Heart right ventricle (tissue), 16 donors: Measurements from ENCODE around the gene OR13C8. TPM values are rescaled to one million over a fixed set of nuclear protein-coding genes. Genes with fewer than 3 reads are reported as not detected.
"Not testable (repeated sequence)": the region's sequence is repeated elsewhere in the genome, so short reads cannot be mapped to it uniquely, and the experiment has no call there.

Experiments
- ATAC-seq, 8 donors: fragments of 200-7000 bp; cut with Tn5 transposase; one replicate each; pipeline ENCODE4 v1.9.1; 2020; ENCODE audit warnings: mild to moderate bottlenecking in 8 of 8, moderate library complexity in 8 of 8, moderate number of reproducible peaks in 1 of 8
- DNase-seq, 2 donors: peaks; one replicate each; pipeline ENCODE4 v3.0.0-alpha.2; 2020
- H3K27ac ChIP-seq, 10 donors: fragments of 200-600 bp; sonication (generic) in 2 of 10; one replicate each; pipeline versions ENCODE4 v1.5.0 to v1.8.0; 2020 to 2022; ENCODE audit warnings: mild to moderate bottlenecking in 3 of 10
- H3K27me3 ChIP-seq, 7 donors: fragments of 200-600 bp; one replicate each; pipeline ENCODE4 v1.8.0; 2021 to 2022; ENCODE audit warnings: mild to moderate bottlenecking in 2 of 7
- H3K36me3 ChIP-seq, 9 donors: fragments of 200-600 bp; sonication (generic) in 1 of 9; one replicate each; pipeline versions ENCODE4 v1.5.0 to v1.8.0; 2020 to 2022; ENCODE audit warnings: mild to moderate bottlenecking in 2 of 9
- H3K4me1 ChIP-seq, 9 donors: fragments of 200-600 bp; sonication (generic) in 1 of 9; one replicate each; pipeline versions ENCODE4 v1.5.0 to v1.8.0; 2020 to 2022; ENCODE audit warnings: mild to moderate bottlenecking in 4 of 9
- H3K4me3 ChIP-seq, 10 donors: fragments of 200-600 bp; sonication (generic) in 2 of 10; one replicate each; pipeline versions ENCODE4 v1.5.0 to v1.8.0; 2020 to 2022; ENCODE audit warnings: mild to moderate bottlenecking in 7 of 10, moderate library complexity in 2 of 10
- H3K9me3 ChIP-seq, 11 donors: fragments of 200-600 bp in 10 of 11; sonication (generic) in 2 of 11; one replicate each; pipeline versions ENCODE4 v1.5.0 to v1.8.0; 2013 to 2022; ENCODE audit warnings: mild to moderate bottlenecking in 2 of 11, control low read depth in 1 of 11, moderate library complexity in 1 of 11
- WGBS, 2 donors: extraction: QIAGEN DNeasy Blood & Tissue Kit; methylation state at CpG; one replicate each; pipeline ENCODE4 v1.1.7; 2013; ENCODE audit warnings: inconsistent platforms in 1 of 2; 5-methylcytosine and 5-hydroxymethylcytosine counted together
- intact Hi-C, 10 donors: fragments of 100-400 bp; cut with DNase I; formaldehyde crosslinking; loops; one replicate each; pipeline versions ENCODE4 v1.11.1 to v1.14.2; 2022
- polyA plus RNA-seq, 2 donors: library from polyadenylated mRNA; stranded (reverse); fragments of 200-250 nt; gene quantifications; one replicate each; pipeline ENCODE4 v1.2.3, GENCODE V29; 2013
- total RNA-seq, 10 donors: library from RNA; stranded (reverse); fragmentation: NEBNext Ultra II Directional in 3 of 10; extraction: Animal tissue kit (Norgen Biotek cat#: 25700) in 3 of 10; gene quantifications; one replicate each; pipeline versions ENCODE4 v1.2.1 to v1.2.4, GENCODE V29; 2021 to 2023
- TF ChIP-seq, protein P1 (sequence below), 9 donors: fragments of 200-600 bp; sonication (generic) in 2 of 9; IDR thresholded peaks; one replicate each; pipeline versions ENCODE4 v1.5.0 to v1.8.0; 2021 to 2022; ENCODE audit warnings: antibody characterized with exemption in 9 of 9, mild to moderate bottlenecking in 5 of 9, moderate library complexity in 1 of 9
- donor health status: Arrhythmogenic right ventricular cardiomyopathy.
- donor health status: ischemic (EF 13 %, LVEDD 7.1; RV severe dilation, severe dysfunction).
- donor health status: healthy with polysubstance abuse.
- donor health status: DM: no; HTN: yes; CAD: no.
- donor health status: DM: no; HTN: no; CAD: no.
- donor health status: ischemic (EF 25% LVEDD 6.9; RV normal size, moderate dysfunction).
- donor health status: ischemic (EF 25% LVEDD 5.7; RV mildly dilated, moderate dysfunction).
- donor health status: healthy.
- donor health status: DM: yes; HTN: yes; CAD: no.
- donor health status: Ischemic cardiomyopathy.
- donor health status: ischemic (EF 35%, LVEDD 5.7; RV mildly dilated, moderate dysfunction).
- donor health status: nonischemic (EF 11% LVEDD 7.7; RV severe dilation, severe dysfunction).
- donor health status: DM: yes; HTN: yes; CAD: no.
- donor health status: PGD.
- donor health status: ischemic (EF 29% LVEDD 5.4; RV normal size, mild dysfunction).
- donor health status: nonischemic (EF 23%, LVEDD 6.1; RV moderate dilation, normal function).

Gene OR13C8
- total and polyA plus RNA-seq, 12 donors = not detected

GRCh38 chr9:104604801-104605200 is 35.8 kb downstream of the OR13C8 start:
- no peak overlapping the region for H3K4me3 ChIP-seq
- H3K4me1 ChIP-seq = no peaks in the 10 kb centered on the region
- TF ChIP-seq, protein P1, sequence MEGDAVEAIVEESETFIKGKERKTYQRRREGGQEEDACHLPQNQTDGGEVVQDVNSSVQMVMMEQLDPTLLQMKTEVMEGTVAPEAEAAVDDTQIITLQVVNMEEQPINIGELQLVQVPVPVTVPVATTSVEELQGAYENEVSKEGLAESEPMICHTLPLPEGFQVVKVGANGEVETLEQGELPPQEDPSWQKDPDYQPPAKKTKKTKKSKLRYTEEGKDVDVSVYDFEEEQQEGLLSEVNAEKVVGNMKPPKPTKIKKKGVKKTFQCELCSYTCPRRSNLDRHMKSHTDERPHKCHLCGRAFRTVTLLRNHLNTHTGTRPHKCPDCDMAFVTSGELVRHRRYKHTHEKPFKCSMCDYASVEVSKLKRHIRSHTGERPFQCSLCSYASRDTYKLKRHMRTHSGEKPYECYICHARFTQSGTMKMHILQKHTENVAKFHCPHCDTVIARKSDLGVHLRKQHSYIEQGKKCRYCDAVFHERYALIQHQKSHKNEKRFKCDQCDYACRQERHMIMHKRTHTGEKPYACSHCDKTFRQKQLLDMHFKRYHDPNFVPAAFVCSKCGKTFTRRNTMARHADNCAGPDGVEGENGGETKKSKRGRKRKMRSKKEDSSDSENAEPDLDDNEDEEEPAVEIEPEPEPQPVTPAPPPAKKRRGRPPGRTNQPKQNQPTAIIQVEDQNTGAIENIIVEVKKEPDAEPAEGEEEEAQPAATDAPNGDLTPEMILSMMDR (IDR thresholded peaks at IDR 0.05) = no peak
- intact Hi-C loops = no loop called here
- H3K27me3 ChIP-seq = no peaks in the 10 kb centered on the region
- H3K36me3 ChIP-seq = no peaks in the 10 kb centered on the region
- no peak overlapping the region for H3K27ac ChIP-seq
- DNase-seq (no peak), ATAC-seq (no peak)
- WGBS, 2 donors = 71 to 86% methylated on average over 3 of the region's 3 CpGs
- H3K9me3 ChIP-seq = no peaks in the 10 kb centered on the region

DNA sequence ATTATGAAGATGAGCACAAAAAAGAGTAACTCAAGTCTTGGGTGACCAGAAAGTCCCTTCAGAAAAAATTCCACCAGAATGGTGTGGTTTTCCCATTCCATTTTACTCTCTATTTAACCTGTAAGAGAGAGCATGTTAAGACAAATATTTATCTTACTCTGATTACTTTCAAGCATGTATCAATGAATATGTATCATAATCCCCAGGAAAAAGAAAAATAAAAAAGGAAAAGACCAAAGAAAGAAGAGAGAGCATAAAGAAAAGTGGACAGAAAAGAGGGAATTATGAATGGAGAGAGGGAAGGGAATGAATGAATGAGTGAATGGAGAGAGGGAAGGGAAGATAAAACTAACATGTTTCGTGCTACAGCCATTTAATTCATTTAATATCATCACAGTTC is 36.6 kb downstream of the OR13C8 start, which contains the start of gene OR13C2:
TSS of gene OR13C2 (minus strand) at position 101 of the 400 bp plus-strand sequence. CDS start at position 101, 0 bp downstream.
- ATAC-seq, H3K4me3 ChIP-seq, DNase-seq, H3K4me1 ChIP-seq, H3K9me3 ChIP-seq, intact Hi-C loops, H3K36me3 ChIP-seq, H3K27ac ChIP-seq, H3K27me3 ChIP-seq: not testable (repeated sequence)
- 57% methylated on average over 1 of the region's 1 CpG for WGBS, 2 donors

DNA sequence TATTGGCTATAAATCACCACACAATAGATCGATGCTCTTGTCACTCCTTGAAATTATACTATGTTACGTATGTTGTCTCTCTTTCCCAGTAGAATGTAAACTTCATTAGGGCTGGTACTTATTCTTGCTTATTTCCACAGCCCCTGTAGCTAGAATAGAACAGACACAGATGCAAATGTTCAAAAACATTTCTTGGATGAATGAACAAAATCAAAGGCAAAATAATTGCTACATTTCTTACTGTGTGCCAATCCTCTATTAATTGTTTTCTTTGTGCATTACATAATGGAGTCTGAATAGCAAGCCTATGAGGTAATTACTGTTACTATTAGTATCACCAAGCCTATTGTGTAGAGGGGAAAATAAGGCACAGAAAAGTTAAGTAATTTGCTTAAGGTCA is 37.2 kb downstream of the OR13C8 start:
- no peaks in the 10 kb centered on the region for H3K9me3 ChIP-seq
- TF ChIP-seq, protein P1 (IDR thresholded peaks at IDR 0.05) = no peak
- no peak overlapping the region for H3K4me3 ChIP-seq
- intact Hi-C loops = no loop called here
- no peak overlapping the region for H3K27ac ChIP-seq
- H3K27me3 ChIP-seq = no peaks in the 10 kb centered on the region
- no peak for DNase-seq
- ATAC-seq = no peak
- 85 to 90% methylated on average over 2 of the region's 2 CpGs for WGBS, 2 donors
- H3K36me3 ChIP-seq = no peaks in the 10 kb centered on the region
- H3K4me1 ChIP-seq = no peaks in the 10 kb centered on the region

GRCh38 chr9:104608336-104608735 is 39.4 kb downstream of the OR13C8 start:
- intact Hi-C loops = no loop called here
- 19 to 28% methylated on average over 1 of the region's 1 CpG for WGBS, 2 donors

DNA sequence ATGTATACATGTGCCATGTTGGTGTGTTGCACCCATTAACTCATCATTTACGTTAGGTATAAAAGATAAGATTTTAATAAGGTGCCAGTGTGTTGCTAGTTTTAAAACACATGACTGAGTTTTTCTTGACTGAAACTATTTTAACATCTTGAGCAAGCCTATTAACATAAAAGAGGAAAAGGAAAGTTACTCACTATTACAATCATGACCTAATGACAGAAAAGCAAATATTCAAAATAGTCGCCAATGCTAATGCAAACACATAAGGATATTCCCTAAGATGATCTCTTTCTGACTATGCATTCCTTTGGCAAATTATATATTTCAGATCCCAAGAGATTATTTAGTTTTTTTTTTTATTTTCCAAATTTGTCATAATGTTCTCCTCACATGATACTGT is 42.2 kb downstream of the OR13C8 start:
- Histone ChIP-seq H3K27me3 (no peaks in the 10 kb centered on the region), H3K9me3 (peaks cover 0 to 5% (median 0%) of the 10 kb centered on the region in 11 donors), H3K4me3 (no peak overlapping the region), H3K36me3 (no peaks in the 10 kb centered on the region), H3K27ac (no peak overlapping the region), H3K4me1 (no peaks in the 10 kb centered on the region)
- ATAC-seq (no peak), DNase-seq (no peak)
- 72 to 80% methylated on average over 2 of the region's 2 CpGs for WGBS, 2 donors
- intact Hi-C loops = no loop called here
- TF ChIP-seq, protein P1 (IDR thresholded peaks at IDR 0.05) = no peak

More at GRCh38 chr9:104608336-104608735, 39.4 kb downstream of the OR13C8 start:
- TF ChIP-seq, protein P1 (IDR thresholded peaks at IDR 0.05) = no peak
- no peaks in the 10 kb centered on the region for H3K4me1 ChIP-seq
- H3K27ac ChIP-seq = no peak overlapping the region
- H3K36me3 ChIP-seq = no peaks in the 10 kb centered on the region
- no peak overlapping the region for H3K4me3 ChIP-seq
- DNase-seq (no peak), ATAC-seq (no peak)
- H3K27me3 ChIP-seq = no peaks in the 10 kb centered on the region
- no peaks in the 10 kb centered on the region for H3K9me3 ChIP-seq
